Measurements from ENCODE around the gene PLEKHG4B. TPM values are rescaled to one million over a fixed set of nuclear protein-coding genes. Genes with fewer than 3 reads are reported as not detected.
"Not testable (repeated sequence)": the region's sequence is repeated elsewhere in the genome, so short reads cannot be mapped to it uniquely, and the experiment has no call there.

The PLEKHG4B gene
- total RNA-seq, 2 donors from 2014 or later: 0.08 to 0.48 TPM

DNA sequence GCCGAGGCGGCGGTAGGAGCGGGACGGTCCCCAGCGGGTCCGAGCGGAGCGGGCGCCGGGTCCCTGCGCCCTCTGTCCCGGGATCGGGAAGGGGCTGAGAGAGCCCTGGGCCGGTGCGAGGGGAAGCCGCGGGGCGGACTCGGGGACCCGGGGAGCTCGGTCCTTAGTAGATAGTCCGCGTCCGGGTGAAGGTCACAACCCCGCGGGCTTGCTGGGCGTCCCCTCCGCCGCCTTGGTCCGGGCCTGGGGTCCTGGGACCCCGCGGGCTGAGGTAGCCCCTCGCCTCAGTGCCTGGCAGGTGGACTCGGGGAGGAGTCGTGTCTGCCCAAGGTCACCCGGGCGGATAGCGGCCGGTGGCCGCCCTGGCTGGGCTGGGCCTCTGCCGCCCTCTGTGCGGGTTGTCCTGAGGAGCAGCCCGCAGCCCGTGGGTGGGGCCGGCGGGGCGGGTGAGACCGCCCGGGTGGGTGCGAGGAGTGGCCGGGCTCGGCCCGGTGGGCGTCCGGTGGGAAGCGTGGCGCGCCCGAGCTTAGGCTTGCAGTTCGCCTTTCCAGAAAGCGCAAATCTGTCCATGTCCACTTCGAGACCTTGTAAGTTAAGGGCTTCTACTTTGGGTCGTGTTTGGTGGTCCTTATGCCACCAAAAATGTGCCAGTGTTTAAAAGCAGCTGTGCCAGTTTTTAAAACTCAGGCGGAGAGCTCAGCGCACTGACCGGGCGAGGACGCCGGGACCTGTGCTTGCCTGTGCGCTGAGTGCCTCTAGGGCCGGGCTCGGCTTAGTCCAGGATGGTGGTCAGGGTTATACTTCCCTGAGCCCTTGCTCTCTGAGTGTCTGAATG is 126.7 kb downstream of the PLEKHG4B start:
- Histone ChIP-seq H3K4me1 (peaks cover 0 to 32% of the 10 kb centered on the region in 2 donors), H3K4me3 (peak overlapping the region; percentile 95 to 99), H3K27ac (peak overlapping the region; percentile 97 to 98), H3K36me3 (peaks cover 7% of the 10 kb centered on the region), H3K27me3 (no peaks in the 10 kb centered on the region), H3K9me3 (no peaks in the 10 kb centered on the region)
- DNase-seq (ENCODE audit: low spot score): no peak
- TF ChIP-seq, protein P1, sequence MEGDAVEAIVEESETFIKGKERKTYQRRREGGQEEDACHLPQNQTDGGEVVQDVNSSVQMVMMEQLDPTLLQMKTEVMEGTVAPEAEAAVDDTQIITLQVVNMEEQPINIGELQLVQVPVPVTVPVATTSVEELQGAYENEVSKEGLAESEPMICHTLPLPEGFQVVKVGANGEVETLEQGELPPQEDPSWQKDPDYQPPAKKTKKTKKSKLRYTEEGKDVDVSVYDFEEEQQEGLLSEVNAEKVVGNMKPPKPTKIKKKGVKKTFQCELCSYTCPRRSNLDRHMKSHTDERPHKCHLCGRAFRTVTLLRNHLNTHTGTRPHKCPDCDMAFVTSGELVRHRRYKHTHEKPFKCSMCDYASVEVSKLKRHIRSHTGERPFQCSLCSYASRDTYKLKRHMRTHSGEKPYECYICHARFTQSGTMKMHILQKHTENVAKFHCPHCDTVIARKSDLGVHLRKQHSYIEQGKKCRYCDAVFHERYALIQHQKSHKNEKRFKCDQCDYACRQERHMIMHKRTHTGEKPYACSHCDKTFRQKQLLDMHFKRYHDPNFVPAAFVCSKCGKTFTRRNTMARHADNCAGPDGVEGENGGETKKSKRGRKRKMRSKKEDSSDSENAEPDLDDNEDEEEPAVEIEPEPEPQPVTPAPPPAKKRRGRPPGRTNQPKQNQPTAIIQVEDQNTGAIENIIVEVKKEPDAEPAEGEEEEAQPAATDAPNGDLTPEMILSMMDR (IDR thresholded peaks at IDR 0.05): no peak

DNA sequence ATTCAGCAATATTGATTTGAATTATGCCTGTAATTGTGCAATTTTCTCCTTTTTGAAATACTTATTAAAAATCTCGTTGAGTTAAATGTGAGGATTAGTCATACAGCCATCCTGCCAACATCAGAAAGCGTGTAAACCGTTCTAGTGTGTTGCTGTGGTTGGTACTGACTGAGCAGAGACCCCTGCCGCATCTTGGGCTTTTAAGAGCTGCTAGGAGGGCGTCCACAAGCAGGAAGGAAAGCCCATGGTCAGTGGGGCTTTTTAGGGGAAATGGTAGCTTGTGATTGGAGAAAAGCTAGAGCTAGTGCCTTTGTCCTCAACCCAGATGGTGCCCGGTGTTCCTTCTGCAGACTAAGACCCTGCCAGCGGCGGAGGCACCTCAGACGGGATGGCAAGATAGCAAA is 127.5 kb downstream of the PLEKHG4B start:
- peaks cover 0 to 38% of the 10 kb centered on the region in 2 donors for H3K4me1 ChIP-seq
- no peaks in the 10 kb centered on the region for H3K27me3 ChIP-seq
- peak overlapping the region; percentile 97 to 98 for H3K27ac ChIP-seq
- no peaks in the 10 kb centered on the region for H3K9me3 ChIP-seq
- TF ChIP-seq, protein P1 (IDR thresholded peaks at IDR 0.05): no peak
- DNase-seq (ENCODE audit: low spot score): no peak
- H3K36me3 ChIP-seq: peaks cover 9% of the 10 kb centered on the region
- H3K4me3 ChIP-seq: peak overlapping the region; percentile 95 to 99

DNA sequence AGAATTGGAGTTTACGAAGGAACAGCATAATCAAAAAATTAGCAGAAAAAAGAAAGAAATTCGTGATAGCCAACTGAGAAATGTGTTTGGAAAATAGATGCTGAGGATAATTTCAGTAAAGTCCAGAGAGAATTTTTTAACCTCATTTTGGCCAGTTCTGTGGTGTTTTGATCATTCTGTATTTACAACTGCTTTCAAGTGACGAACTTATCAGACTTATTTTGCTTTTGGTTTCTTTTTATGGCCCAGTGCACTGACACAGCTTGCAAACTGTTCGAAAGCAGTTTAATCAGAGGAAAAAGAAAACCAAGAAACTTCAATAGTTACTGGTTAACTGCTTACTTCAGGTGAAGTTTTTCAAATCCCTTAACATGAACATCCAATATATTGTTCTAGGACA is 128.0 kb downstream of the PLEKHG4B start:
- TF ChIP-seq, protein P1 (IDR thresholded peaks at IDR 0.05): no peak
- Histone ChIP-seq H3K9me3 (no peaks in the 10 kb centered on the region), H3K36me3 (peaks cover 14% of the 10 kb centered on the region), H3K27me3 (no peaks in the 10 kb centered on the region), H3K4me3 (peak overlapping the region; percentile 95 to 99), H3K27ac (peak overlapping the region; percentile 97 to 98), H3K4me1 (peaks cover 0 to 38% of the 10 kb centered on the region in 2 donors)
- no peak for DNase-seq (ENCODE audit: low spot score)

DNA sequence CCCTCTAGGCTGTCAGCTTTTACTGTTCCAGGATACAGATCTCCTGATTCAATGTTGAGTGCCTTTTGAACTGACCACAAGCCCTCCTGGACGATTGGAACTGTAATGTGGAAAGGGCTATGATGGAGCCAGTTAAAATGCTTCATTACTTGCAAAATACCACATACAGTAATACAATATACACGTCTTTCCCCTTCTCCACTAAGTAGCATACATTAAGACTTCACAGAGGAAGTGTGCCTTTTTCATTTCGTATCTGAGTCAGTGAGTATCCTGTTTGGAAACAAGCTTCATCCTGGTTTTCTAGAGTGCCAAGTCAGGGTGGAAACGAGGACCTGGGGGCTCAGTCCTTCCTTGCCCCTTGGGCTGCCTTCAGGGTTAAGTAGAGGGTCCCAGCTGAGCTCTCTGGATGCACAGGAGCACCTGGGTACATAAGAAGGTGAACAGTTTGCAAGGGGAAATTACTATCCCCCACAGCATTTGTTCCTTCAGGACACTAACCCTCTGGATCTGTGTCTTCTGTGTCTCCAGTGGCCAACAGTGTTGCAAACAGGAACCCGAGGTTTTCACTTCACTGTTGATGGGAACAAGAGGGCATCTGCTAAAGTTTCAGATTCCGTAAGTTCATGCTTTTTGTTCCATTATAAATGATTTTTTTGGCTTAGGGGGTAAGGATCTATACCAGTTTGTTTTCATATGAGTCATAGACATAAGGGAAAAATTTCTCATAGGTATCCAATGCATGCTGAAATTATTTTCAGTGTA is 131.2 kb downstream of the PLEKHG4B start:
- not testable (repeated sequence) for H3K27me3 ChIP-seq; H3K4me3 ChIP-seq; H3K9me3 ChIP-seq; DNase-seq (ENCODE audit: low spot score)
- Histone ChIP-seq H3K4me1 (peaks cover 0 to 33% of the 10 kb centered on the region in 2 donors), H3K27ac (peak overlapping the region in 1 of 2 donors; percentile 55), H3K36me3 (peaks cover 46% of the 10 kb centered on the region)

DNA sequence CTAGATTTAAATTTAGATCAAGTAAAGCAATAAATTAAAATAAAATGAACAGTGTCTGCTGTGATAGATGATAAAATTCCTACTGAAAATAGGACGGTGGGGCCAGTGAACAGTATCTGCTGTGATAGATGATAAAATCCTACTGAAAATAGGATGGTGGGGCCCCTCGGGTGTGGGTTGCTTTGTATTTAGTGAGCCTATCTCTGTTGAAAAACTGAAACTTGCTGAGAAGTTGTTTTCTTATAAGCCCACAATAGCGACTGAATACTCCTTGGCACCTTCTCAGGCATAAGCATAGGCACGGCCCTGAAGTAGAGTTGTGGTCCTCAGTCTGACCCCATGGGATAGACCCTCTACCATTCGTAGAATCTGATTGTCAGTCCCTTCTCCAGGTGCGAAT is 131.8 kb downstream of the PLEKHG4B start:
- peaks cover 0 to 33% of the 10 kb centered on the region in 2 donors for H3K4me1 ChIP-seq
- TF ChIP-seq, protein P1 (IDR thresholded peaks at IDR 0.05): no peak
- H3K4me3 ChIP-seq: no peak overlapping the region
- DNase-seq (ENCODE audit: low spot score): no peak
- H3K27ac ChIP-seq: peak overlapping the region in 1 of 2 donors; percentile 36
- H3K36me3 ChIP-seq: peaks cover 52% of the 10 kb centered on the region
- H3K27me3 ChIP-seq: no peaks in the 10 kb centered on the region
- H3K9me3 ChIP-seq: no peaks in the 10 kb centered on the region

DNA sequence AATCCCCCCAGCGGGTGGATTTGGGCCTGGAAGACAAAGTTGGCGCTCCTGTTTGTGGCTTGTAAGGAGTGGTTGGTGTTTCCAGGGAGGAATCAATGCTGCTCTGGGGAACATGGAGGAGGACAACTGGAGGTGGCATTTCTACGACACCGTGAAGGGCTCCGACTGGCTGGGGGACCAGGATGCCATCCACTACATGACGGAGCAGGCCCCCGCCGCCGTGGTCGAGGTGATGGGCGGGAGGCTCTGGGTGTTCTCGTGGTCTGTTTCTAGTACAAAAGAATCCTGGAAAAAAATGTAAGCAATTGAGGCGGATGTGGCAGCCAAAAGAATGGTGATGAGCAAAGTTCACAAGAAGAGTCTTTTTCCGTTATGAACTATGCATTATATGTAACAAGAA is 133.4 kb downstream of the PLEKHG4B start:
- Histone ChIP-seq H3K4me1 (peaks cover 0 to 33% of the 10 kb centered on the region in 2 donors), H3K4me3 (no peak overlapping the region), H3K27ac (no peak overlapping the region), H3K9me3 (no peaks in the 10 kb centered on the region), H3K27me3 (no peaks in the 10 kb centered on the region), H3K36me3 (peaks cover 68% of the 10 kb centered on the region)
- no peak for DNase-seq (ENCODE audit: low spot score)
- TF ChIP-seq, protein P1 (IDR thresholded peaks at IDR 0.05): no peak

DNA sequence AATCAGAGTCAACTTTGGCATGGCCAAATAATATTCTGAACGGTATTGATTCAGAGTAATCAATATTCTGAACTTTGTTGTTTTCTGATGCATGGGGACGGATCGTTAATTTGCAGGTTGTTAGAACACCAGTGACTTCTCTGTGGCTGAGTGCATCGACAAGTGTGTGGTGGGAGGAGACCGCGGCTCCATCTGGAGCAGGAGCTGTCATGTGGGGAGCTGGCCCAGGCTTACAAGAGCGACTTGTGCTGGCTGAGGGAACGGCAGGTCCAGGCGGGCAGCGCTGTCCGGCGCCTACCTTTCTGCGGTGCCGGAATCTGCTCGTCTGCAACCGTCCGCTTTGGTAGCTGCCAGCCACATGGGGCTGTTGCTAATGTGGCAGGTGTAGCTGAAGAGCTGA is 135.4 kb downstream of the PLEKHG4B start:
- H3K27me3 ChIP-seq; H3K27ac ChIP-seq; DNase-seq (ENCODE audit: low spot score); H3K4me3 ChIP-seq; H3K9me3 ChIP-seq: not testable (repeated sequence)
- peaks cover 0 to 16% of the 10 kb centered on the region in 2 donors for H3K4me1 ChIP-seq
- peaks cover 88% of the 10 kb centered on the region for H3K36me3 ChIP-seq

All from right atrium auricular region (tissue), 2 donors.